ENCODE results near the gene SLC35F1.

The SLC35F1 gene

DNA sequence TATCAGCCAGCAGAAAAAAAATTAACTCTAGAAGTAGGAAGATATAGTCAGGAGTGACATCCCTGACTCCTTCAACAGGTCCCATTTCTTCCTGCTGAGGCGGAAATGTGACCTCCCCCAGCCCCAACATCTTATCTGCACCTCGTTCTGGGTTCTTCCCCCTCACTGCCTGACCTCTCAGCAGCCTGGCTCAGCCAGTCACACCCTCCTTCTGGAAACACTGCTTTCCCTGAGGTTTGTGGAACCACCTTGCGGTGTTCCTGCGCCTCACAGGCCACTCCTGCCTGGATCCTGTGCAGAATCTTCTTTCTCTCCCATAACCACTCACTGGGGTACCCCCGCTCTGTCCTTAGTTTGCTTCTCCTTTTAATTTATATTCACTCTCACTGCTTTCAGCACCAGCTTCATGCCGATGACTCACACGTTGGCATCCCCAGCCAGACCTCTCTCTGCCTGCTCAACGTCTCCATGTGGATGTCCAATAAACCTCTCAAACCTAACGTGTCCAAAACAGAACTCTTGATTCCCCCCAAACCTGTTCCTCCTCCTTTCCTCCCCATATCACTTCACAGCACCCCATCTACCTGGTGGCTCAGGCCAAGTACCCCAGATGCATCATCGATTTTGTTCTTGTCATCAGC, 418.3 kb downstream of the SLC35F1 start:
- TF ChIP-seq, protein P1, sequence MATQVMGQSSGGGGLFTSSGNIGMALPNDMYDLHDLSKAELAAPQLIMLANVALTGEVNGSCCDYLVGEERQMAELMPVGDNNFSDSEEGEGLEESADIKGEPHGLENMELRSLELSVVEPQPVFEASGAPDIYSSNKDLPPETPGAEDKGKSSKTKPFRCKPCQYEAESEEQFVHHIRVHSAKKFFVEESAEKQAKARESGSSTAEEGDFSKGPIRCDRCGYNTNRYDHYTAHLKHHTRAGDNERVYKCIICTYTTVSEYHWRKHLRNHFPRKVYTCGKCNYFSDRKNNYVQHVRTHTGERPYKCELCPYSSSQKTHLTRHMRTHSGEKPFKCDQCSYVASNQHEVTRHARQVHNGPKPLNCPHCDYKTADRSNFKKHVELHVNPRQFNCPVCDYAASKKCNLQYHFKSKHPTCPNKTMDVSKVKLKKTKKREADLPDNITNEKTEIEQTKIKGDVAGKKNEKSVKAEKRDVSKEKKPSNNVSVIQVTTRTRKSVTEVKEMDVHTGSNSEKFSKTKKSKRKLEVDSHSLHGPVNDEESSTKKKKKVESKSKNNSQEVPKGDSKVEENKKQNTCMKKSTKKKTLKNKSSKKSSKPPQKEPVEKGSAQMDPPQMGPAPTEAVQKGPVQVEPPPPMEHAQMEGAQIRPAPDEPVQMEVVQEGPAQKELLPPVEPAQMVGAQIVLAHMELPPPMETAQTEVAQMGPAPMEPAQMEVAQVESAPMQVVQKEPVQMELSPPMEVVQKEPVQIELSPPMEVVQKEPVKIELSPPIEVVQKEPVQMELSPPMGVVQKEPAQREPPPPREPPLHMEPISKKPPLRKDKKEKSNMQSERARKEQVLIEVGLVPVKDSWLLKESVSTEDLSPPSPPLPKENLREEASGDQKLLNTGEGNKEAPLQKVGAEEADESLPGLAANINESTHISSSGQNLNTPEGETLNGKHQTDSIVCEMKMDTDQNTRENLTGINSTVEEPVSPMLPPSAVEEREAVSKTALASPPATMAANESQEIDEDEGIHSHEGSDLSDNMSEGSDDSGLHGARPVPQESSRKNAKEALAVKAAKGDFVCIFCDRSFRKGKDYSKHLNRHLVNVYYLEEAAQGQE (IDR thresholded peaks at IDR 0.05; ENCODE audit: low read depth), result no peak
- TF ChIP-seq EGR1 (IDR thresholded peaks at IDR 0.05) (no peak), TEAD4 (IDR thresholded peaks at IDR 0.05) (no peak), ZBTB7A (IDR thresholded peaks at IDR 0.05; ENCODE audit: low read depth) (no peak), EP300 (IDR thresholded peaks at IDR 0.05; ENCODE audit: borderline replicate concordance) (no peak), FOXM1 (IDR thresholded peaks at IDR 0.05; ENCODE audit: borderline replicate concordance, low read depth) (no peak), NFIC (IDR thresholded peaks at IDR 0.05) (no peak), RAD21 (IDR thresholded peaks at IDR 0.05; ENCODE audit: low read depth) (no peak), CEBPB (IDR thresholded peaks at IDR 0.05) (no peak), CREB1 (IDR thresholded peaks at IDR 0.05; ENCODE audit: low read depth) (no peak), TCF12 (IDR thresholded peaks at IDR 0.05; ENCODE audit: low read depth) (no peak), TAF1 (IDR thresholded peaks at IDR 0.05; ENCODE audit: low read depth) (no peak), YY1 (IDR thresholded peaks at IDR 0.05; ENCODE audit: low read depth) (no peak)
- TF ChIP-seq, protein P2, sequence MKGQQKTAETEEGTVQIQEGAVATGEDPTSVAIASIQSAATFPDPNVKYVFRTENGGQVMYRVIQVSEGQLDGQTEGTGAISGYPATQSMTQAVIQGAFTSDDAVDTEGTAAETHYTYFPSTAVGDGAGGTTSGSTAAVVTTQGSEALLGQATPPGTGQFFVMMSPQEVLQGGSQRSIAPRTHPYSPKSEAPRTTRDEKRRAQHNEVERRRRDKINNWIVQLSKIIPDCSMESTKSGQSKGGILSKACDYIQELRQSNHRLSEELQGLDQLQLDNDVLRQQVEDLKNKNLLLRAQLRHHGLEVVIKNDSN (IDR thresholded peaks at IDR 0.05), result no peak
- TF ChIP-seq, protein P3, sequence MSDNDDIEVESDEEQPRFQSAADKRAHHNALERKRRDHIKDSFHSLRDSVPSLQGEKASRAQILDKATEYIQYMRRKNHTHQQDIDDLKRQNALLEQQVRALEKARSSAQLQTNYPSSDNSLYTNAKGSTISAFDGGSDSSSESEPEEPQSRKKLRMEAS (IDR thresholded peaks at IDR 0.05), result no peak

DNA sequence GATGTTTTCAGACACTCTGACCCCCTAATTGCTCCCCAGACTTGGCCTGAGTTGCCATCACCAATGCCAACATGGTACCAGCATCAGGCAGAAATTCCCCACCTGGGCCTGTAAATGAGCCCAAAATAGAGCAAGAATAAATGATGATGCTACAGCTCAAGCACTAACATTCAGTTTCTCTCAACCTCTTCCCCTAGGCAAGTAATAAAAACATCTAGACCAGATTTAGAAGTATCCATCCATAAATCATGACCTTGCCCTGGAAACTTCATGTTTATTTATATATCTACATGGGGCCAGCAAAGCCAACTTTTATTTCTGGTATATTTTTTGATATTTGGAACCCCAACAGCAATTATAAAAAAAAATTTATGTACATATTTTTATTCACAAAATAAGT, 419.6 kb downstream of the SLC35F1 start:
- no peak for TF ChIP-seq NFIC (IDR thresholded peaks at IDR 0.05)

DNA sequence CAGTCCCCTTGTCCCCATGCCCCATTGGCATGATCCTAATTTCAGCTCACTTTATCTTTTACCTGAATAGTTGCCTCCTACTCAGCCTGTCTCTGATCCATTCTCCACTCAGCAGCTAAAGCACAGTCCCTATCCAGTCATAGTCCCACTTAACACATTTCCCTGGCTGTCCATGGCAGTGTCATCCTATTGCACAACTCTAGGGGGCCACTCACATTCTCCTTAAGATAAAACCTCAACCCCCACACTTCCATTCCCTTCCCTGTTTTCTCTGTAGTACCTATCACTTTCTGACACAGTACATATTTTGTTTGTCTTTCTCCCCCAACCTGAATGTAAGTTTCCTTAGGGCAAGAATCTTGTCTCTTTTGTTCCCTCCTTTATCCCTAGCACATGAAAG, 420.2 kb downstream of the SLC35F1 start:
- TF ChIP-seq EP300 (IDR thresholded peaks at IDR 0.05; ENCODE audit: borderline replicate concordance) (no peak), FOXM1 (IDR thresholded peaks at IDR 0.05; ENCODE audit: borderline replicate concordance, low read depth) (no peak), CREB1 (IDR thresholded peaks at IDR 0.05; ENCODE audit: low read depth) (no peak), CEBPB (IDR thresholded peaks at IDR 0.05) (no peak), ZBTB7A (IDR thresholded peaks at IDR 0.05; ENCODE audit: low read depth) (no peak), YY1 (IDR thresholded peaks at IDR 0.05; ENCODE audit: low read depth) (no peak), TAF1 (IDR thresholded peaks at IDR 0.05; ENCODE audit: low read depth) (no peak), RAD21 (IDR thresholded peaks at IDR 0.05; ENCODE audit: low read depth) (no peak), EGR1 (IDR thresholded peaks at IDR 0.05) (no peak), TCF12 (IDR thresholded peaks at IDR 0.05; ENCODE audit: low read depth) (no peak), NFIC (IDR thresholded peaks at IDR 0.05) (no peak), TEAD4 (IDR thresholded peaks at IDR 0.05) (no peak)
- TF ChIP-seq, protein P2 (IDR thresholded peaks at IDR 0.05), result no peak
- TF ChIP-seq, protein P3 (IDR thresholded peaks at IDR 0.05), result no peak
- TF ChIP-seq, protein P1 (IDR thresholded peaks at IDR 0.05; ENCODE audit: low read depth), result no peak

DNA sequence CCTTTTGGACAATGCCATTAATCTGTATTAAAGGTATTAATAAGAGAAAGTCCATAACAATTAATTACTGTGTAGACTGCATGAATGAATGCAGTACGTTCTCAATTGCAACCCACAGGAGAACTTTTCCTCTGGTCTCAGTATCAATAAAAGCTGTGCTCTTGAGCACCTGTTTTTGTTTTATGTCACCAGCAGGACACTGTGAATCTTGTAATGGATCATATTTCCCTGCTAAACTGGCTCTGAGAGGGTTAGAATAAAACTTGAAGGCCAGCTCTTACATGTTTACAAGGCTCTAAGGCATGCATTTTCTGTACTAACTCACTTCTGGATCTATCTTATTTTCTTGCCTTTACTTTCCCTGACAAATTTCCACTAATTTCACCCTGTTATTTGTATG, 426.7 kb downstream of the SLC35F1 start:
- TF ChIP-seq, protein P2 (IDR thresholded peaks at IDR 0.05), result no peak
- TF ChIP-seq NFIC (IDR thresholded peaks at IDR 0.05) (no peak), TEAD4 (IDR thresholded peaks at IDR 0.05) (no peak), EP300 (IDR thresholded peaks at IDR 0.05; ENCODE audit: borderline replicate concordance) (no peak), RAD21 (IDR thresholded peaks at IDR 0.05; ENCODE audit: low read depth) (no peak)
- TF ChIP-seq, protein P1 (IDR thresholded peaks at IDR 0.05; ENCODE audit: low read depth), result no peak

Measured in Ishikawa (cell line).